HG03521 (cell line): ENCODE measurements around the gene GRWD1.
A peak's percentile ranks its signal among the peaks of the same experiment; 100 is the strongest.
"Not testable (repeated sequence)": the region's sequence is repeated elsewhere in the genome, so short reads cannot be mapped to it uniquely, and the experiment has no call there.

Source experiments
- ATAC-seq: cut with Tn5 transposase; IDR thresholded peaks from one replicate; pipeline ENCODE4 v1.9.1; 2021; ENCODE audit warnings: mild to moderate bottlenecking, moderate library complexity; ENCODE audit not compliant: unreplicated experiment

GRWD1 gene

DNA sequence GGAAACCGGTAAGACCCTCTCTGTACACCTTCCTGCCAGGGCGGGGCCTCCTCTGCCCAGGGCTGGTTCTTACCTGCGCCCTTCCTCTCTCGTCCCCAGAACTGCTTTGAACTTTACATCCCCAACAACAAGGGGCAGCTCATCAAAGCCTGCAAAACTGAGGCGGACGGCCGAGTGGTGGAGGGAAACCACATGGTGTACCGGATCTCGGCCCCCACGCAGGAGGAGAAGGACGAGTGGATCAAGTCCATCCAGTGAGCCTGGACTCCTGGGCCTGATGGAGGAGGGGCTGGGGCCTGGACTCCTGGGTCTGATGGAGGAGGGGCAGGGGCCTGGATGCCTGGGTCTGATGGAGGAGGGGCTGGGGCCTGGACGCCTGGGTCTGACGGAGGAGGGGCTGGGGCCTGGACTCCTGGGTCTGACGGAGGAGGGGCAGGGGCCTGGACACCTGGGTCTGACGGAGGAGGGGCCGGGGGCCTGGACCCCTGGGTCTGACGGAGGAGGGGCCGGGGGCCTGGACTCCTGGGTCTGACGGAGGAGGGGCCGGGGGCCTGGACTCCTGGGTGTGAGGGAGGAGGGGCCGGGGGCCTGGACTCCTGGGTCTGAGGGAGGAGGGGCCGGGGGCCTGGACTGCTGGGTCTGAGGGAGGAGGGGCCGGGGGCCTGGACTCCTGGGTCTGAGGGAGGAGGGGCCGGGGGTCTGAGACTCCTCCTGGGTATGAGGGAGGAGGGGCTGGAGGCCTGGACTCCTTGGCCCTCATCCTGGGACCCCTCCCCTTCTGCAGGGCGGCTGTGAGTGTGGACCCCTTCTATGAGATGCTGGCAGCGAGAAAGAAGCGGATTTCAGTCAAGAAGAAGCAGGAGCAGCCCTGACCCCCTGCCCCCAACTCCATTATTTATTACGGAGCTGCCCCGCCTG is 32.8 kb downstream of the GRWD1 start:
- ATAC-seq = no peak

DNA sequence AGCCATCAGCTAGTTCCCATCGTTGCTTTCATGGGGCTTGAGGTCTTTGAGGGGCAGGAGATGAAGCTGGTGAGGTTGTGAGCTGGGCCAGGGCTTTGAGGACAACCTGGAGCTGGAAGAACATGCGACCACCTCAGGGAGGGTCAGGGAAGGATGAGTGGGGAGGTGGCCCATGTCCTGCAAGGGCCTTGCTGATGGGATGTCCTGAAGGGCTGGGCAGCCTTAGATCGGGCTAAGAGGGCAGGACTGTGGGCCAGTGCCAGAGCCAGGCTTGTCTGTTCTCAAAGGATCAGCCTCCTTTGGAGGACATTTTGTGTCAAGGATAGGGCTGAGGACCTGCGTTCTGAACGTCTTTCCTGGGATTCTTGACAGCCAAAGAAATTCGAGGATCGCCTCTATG is 33.9 kb downstream of the GRWD1 start:
- ATAC-seq = no peak

GRCh38 chr19:48480183-48480557 is 34.4 kb downstream of the GRWD1 start:
- no peak for ATAC-seq

DNA sequence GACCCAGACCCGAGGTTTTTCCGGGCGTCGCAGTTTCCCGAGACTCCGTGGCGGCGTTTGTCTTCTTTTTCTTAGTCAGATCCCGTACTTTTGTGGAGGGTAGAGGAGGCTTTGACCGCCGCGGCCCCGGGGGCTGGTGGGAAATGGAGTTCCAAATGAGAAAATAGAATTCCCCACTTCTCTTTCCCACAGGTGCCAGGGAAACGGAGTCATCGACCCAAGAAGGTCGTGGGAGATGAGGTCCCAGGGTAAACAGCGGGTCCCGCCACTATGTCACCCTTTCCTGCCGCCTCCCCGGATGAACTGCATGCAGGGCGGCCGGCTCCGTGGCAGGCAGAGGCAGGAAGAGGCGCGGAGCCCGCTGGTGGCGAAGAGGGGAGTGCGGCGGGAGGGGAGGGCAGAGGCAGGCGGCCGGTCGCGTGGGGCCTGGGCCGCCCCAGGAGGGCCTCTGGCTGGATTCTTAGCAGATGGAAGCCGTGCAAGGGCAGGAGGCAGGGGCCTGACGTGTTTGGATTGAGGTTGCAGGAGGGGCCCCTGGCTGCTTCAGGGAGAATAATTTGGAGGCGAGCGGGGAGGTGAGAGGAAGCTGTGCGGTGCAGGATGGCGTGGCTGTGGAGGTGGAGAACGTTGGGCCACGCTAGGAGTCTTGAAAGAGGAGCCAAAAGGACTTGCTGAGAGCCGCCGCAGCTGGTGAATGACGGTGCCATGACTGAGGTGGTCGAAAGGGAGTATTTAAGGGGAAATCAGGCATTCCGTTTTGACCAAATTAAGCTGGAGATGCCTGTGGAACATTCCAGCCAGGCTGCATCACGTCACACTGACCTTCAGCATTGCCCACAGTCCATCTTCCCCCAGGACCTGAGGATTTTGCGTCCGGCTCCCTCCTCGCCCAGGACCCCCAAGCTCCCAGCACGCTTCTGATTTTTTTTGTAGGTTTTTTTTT is 35.0 kb downstream of the GRWD1 start:
- ATAC-seq = no peak

- no peak for ATAC-seq
These were observed 36.3 kb downstream of the GRWD1 start for GRCh38 chr19:48481846-48482639.

GRCh38 chr19:48483301-48483700 is 37.5 kb downstream of the GRWD1 start:
- no peak for ATAC-seq

- no peak for ATAC-seq
These were observed 38.6 kb downstream of the GRWD1 start for GRCh38 chr19:48484247-48484893.

GRCh38 chr19:48484931-48485612 is 39.3 kb downstream of the GRWD1 start:
- no peak for ATAC-seq

GRCh38 chr19:48486706-48487105 is 40.9 kb downstream of the GRWD1 start:
- ATAC-seq = not testable (repeated sequence)

DNA sequence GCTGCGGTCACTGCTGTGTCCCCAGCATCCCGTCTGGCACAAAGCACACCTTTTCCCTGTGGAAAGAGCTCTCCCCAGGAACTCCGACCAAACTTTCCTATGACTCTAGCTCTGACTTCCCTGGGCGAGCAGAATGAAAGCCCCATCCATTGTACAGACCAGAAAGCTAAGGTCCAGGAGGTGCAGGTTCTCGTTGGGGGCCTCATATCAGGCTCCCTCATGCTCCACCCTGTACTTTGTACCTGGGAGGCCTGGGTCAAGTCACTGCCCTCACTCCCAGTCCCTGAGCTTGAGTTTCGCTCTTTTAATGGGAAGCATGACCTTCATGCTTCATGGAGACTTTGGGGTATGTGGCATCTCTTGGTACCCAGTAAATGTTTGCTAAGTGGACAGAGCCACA is 41.8 kb downstream of the GRWD1 start:
- ATAC-seq = no peak

- ATAC-seq = no peak
These were observed 42.2 kb downstream of the GRWD1 start for GRCh38 chr19:48487948-48488347.

GRCh38 chr19:48488478-48488877 is 42.7 kb downstream of the GRWD1 start:
- not testable (repeated sequence) for ATAC-seq

DNA sequence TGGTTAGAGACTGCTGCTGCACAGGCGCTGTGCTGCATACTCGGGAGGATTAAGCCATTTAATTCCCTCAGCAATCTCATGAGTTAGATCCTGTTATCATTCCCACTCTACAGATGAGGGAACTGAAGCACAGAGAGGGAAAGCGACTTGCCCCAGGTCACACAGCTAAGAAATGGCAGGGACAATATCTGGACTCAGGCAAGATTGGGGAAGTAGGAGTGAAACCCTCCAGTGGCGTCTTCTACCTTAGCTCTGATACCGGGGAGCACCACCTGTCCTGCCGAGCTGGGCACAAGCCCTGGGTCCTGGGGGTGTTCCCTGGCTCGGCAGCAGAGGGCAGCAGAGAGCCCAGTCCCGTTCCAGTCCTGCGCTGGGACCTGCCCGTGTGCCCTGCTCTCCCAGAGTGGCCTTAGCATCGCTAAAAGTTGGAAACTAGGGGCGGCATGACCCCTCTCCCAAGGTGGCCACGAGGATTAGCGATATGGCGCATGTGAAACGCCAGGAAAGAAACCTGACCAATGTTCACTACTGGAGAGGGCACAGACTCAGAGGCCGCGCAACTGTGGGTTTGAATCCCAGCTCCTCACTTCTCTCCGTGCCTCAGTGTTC is 43.9 kb downstream of the GRWD1 start:
- ATAC-seq = peak; percentile 29

- ATAC-seq = no peak
These were observed 45.4 kb downstream of the GRWD1 start for GRCh38 chr19:48490981-48491792.

DNA sequence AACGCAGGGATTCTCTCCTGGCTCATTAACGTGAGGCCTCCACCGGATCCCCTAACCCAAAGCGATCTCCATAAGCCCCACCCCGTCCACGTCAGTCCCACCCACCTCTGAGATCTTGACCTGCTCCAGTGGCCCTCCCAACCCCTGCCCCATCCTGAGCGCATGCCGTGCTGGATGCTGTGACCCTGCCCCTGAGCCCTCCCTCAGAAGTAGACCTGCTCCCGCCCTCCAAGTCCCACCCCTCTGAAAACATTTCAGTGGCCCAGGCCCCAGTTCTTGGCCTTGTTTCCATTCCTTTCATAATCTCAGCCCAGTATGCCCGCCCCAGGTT is 46.0 kb downstream of the GRWD1 start:
- ATAC-seq = no peak

DNA sequence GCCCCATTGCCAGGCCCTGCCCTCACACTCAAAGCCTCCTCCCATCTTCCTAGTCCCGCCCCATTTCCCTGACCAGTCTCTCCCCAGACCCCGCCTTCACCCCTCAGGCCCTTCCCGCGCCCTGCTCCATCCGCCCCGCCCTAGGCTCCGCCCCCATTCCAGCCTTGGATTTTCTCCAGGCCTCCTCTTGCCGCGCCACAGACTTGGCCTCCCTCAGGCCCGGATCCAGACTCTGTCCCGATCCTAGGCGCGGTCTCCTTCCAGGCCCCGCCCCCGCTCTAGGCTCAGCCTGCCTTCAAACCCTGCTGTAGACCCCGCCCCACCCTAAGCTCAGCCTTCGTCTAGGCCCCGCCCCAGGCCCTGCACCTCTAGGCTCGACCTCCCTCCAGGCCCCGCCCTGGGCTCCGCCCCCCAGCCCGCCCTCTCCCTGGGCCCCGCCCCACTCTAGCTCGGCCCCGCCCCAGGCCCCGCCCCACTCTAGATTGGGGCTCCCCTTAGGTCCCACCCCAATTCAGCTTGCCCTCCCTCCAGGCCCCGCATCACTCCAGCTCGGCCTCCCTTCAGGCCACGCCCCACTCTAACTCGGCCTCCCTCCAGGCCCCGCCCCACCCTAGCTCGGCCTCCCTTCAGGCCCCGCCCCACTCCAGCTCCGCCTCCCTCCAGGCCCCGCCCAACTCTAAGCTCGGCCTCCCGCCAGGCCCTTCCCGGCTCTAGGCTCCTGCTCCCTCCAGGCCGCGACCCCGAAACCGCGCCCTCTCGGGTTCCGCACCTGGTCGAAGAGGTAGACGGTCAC is 47.3 kb downstream of the GRWD1 start:
- ATAC-seq = peak; percentile 53

- ATAC-seq = no peak
These were observed 48.1 kb downstream of the GRWD1 start for GRCh38 chr19:48493718-48494401.
